GM18499 (cell line): ENCODE measurements around the gene RBM14.
"Not testable (repeated sequence)": the region's sequence is repeated elsewhere in the genome, so short reads cannot be mapped to it uniquely, and the experiment has no call there.

Source experiments
- ATAC-seq: cut with Tn5 transposase; IDR thresholded peaks from one replicate; pipeline ENCODE4 v1.9.1; 2021; ENCODE audit warnings: moderate number of reproducible peaks; ENCODE audit not compliant: insufficient read depth, unreplicated experiment

The RBM14 gene

GRCh38 chr11:66616379-66617154, at the start of gene RBM14:
RBM14 (plus strand) TSS chr11:66616630; CDS start chr11:66616721, 91 bp downstream.
- ATAC-seq = peak; percentile 67

GRCh38 chr11:66567787-66568123, 48.7 kb upstream of the RBM14 start:
- ATAC-seq = no peak

- ATAC-seq = no peak
Measured at GRCh38 chr11:66568124-66568916, 48.1 kb upstream of the RBM14 start, which contains the start of gene CTSF. CTSF (minus strand) TSS chr11:66568606; CDS start chr11:66568486, 120 bp downstream.

GRCh38 chr11:66569076-66569475, 47.4 kb upstream of the RBM14 start:
- ATAC-seq = no peak

GRCh38 chr11:66570079-66570849, 46.2 kb upstream of the RBM14 start:
- no peak for ATAC-seq

GRCh38 chr11:66570850-66571180, 45.6 kb upstream of the RBM14 start:
- ATAC-seq = no peak

GRCh38 chr11:66579017-66579606, 37.3 kb upstream of the RBM14 start:
- ATAC-seq = no peak

- no peak for ATAC-seq
Measured at GRCh38 chr11:66580803-66581202, 35.6 kb upstream of the RBM14 start.

- no peak for ATAC-seq
Measured at GRCh38 chr11:66581261-66581660, 35.2 kb upstream of the RBM14 start.

GRCh38 chr11:66582565-66583147, 33.8 kb upstream of the RBM14 start:
- not testable (repeated sequence) for ATAC-seq

GRCh38 chr11:66585447-66585846, 31.0 kb upstream of the RBM14 start:
- not testable (repeated sequence) for ATAC-seq

- no peak for ATAC-seq
Measured at GRCh38 chr11:66586136-66586535, 30.3 kb upstream of the RBM14 start.

- ATAC-seq = not testable (repeated sequence)
Measured at GRCh38 chr11:66589315-66589714, 27.1 kb upstream of the RBM14 start.

- ATAC-seq = no peak
Measured at GRCh38 chr11:66589996-66590675, 26.3 kb upstream of the RBM14 start.

- ATAC-seq = no peak
Measured at GRCh38 chr11:66591175-66591574, 25.3 kb upstream of the RBM14 start.

- ATAC-seq = peak; percentile 50
Measured at GRCh38 chr11:66592457-66593302, 23.8 kb upstream of the RBM14 start, which contains the start of the genes CCDC87 and CCS. CCDC87 (minus strand) TSS chr11:66593063; CDS start chr11:66593015, 48 bp downstream. CCS (plus strand) TSS chr11:66593185; CDS start chr11:66593262, 77 bp downstream.

GRCh38 chr11:66593303-66593635, 23.2 kb upstream of the RBM14 start:
- ATAC-seq = no peak

GRCh38 chr11:66593650-66594049, 22.8 kb upstream of the RBM14 start:
- ATAC-seq = no peak
